HCT116 (cell line): ENCODE results near the gene VSX1. TPM values are rescaled to one million over a fixed set of nuclear protein-coding genes. Genes with fewer than 3 reads are reported as not detected.

ENCODE experiments used
- ATAC-seq: fragments of 200-7000 bp; cut with Tn5 transposase; 2 replicates; pipeline ENCODE4 v1.9.1; 2020; ENCODE audit warnings: mild to moderate bottlenecking, moderate library complexity
- BruUV-seq: library from RNA; stranded (reverse); fragments of 400-500 nt; replicated peaks from 2 replicates; lab custom pipeline; 2021; lab: Mats Ljungman, UMichigan
- CTCF ChIA-PET: fragments of 300-600 bp; sonication (Branson Sonifier 250); formaldehyde crosslinking; loops from one replicate; lab custom pipeline; 2021; ENCODE audit warnings: antibody characterized with exemption; lab: Charles Lee
- POLR2A ChIA-PET: fragments of 300-600, 350-600 bp; sonication (Branson Sonifier 250); formaldehyde crosslinking; loops from one replicate; lab custom pipeline; 2021; ENCODE audit warnings: antibody characterized with exemption; lab: Charles Lee
- RAD21 ChIA-PET, 2 experiments: fragments of 300-600 bp; sonication (Branson Sonifier 250); formaldehyde crosslinking; loops; one replicate each; lab custom pipeline; 2023; ENCODE audit warnings: low total read pairs in 2 of 2; ENCODE audit not compliant: uncharacterized antibody in 2 of 2, unreplicated experiment in 2 of 2, low non-redundant PET in 1 of 2; lab: Charles Lee
- DNase-seq: peaks from one replicate; pipeline ENCODE4 v3.0.0-alpha.2; 2010; ENCODE audit warnings: low read depth, low spot score
- H2AFZ ChIP-seq: fragments of 200-600 bp; shearing (Covaris generic), sonication (generic); 2 replicates; pipeline ENCODE4 v1.6.1; 2017; ENCODE audit warnings: low read depth, mixed run types, mixed read lengths, antibody characterized with exemption, low read length; ENCODE audit not compliant: poor library complexity, severe bottlenecking
- H3K27ac ChIP-seq: 2 replicates; pipeline ENCODE4 v1.5.1; 2012; ENCODE audit warnings: low read depth, low read length
- H3K27me3 ChIP-seq: fragments of 200-600 bp; sonication (generic); 2 replicates; pipeline ENCODE4 v1.6.1; 2016; ENCODE audit warnings: mixed run types, low read length, mixed read lengths; ENCODE audit not compliant: insufficient read depth
- H3K36me3 ChIP-seq, 2 experiments: fragments of 200-500 bp in 1 of 2; fragments of 200-600 bp in 1 of 2; sonication (Bioruptor generic) in 1 of 2; sonication (generic) in 1 of 2; 2 replicates each; pipeline versions ENCODE4 v1.5.1 to v1.6.1; 2014 to 2016; ENCODE audit warnings: low read length in 2 of 2, inconsistent platforms in 1 of 2, mixed read lengths in 1 of 2, mixed run types in 1 of 2; ENCODE audit not compliant: insufficient read depth in 2 of 2, control insufficient read depth in 1 of 2
- H3K4me1 ChIP-seq, 2 experiments: fragments of 200-600 bp in 1 of 2; sonication (generic) in 1 of 2; 2 replicates each; pipeline versions ENCODE4 v1.5.1 to v1.6.1; 2012 to 2017; ENCODE audit warnings: low read length in 2 of 2, inconsistent platforms in 1 of 2, mild to moderate bottlenecking in 1 of 2, mixed read lengths in 1 of 2, mixed run types in 1 of 2, moderate library complexity in 1 of 2; ENCODE audit not compliant: insufficient read depth in 2 of 2, control insufficient read depth in 1 of 2
- H3K4me2 ChIP-seq: fragments of 200-600 bp; sonication (generic); 2 replicates; pipeline ENCODE4 v1.6.1; 2017; ENCODE audit warnings: mixed run types, low read length, mixed read lengths
- H3K4me3 ChIP-seq, 2 experiments: fragments of 200-600 bp in 1 of 2; sonication (generic) in 1 of 2; replicated peaks in 1 of 2; 2 replicates each; pipeline ENCODE4 v1.5.1; 2011 to 2016; ENCODE audit warnings: low read length in 2 of 2, control low read depth in 1 of 2, low read depth in 1 of 2, mild to moderate bottlenecking in 1 of 2, mixed read lengths in 1 of 2, mixed run types in 1 of 2
- H3K79me2 ChIP-seq: fragments of 200-600 bp; sonication (generic); 2 replicates; pipeline ENCODE4 v1.6.1; 2017; ENCODE audit warnings: mild to moderate bottlenecking, mixed run types, low read length, moderate library complexity, mixed read lengths; ENCODE audit not compliant: insufficient read depth
- H3K9ac ChIP-seq: fragments of 200-600 bp; sonication (generic); 2 replicates; pipeline ENCODE4 v1.6.1; 2016; ENCODE audit warnings: low read length, mixed read lengths
- H3K9me2 ChIP-seq: fragments of 200-600 bp; sonication (generic), shearing (Covaris generic); 2 replicates; pipeline ENCODE4 v1.6.1; 2017; ENCODE audit warnings: mixed run types, mild to moderate bottlenecking, moderate library complexity; ENCODE audit not compliant: insufficient read depth
- H3K9me3 ChIP-seq, 2 experiments: fragments of 200-500 bp in 1 of 2; fragments of 200-600 bp in 1 of 2; sonication (Bioruptor generic) in 1 of 2; sonication (generic) in 1 of 2; 2 replicates each; pipeline ENCODE4 v1.6.1; 2014 to 2017; ENCODE audit warnings: low read length in 2 of 2, mixed read lengths in 2 of 2, inconsistent platforms in 1 of 2, low read depth in 1 of 2, mild to moderate bottlenecking in 1 of 2, mixed run types in 1 of 2, moderate library complexity in 1 of 2; ENCODE audit not compliant: control insufficient read depth in 1 of 2, insufficient read depth in 1 of 2
- H4K20me1 ChIP-seq: fragments of 200-600 bp; sonication (generic), shearing (Covaris generic); 2 replicates; pipeline ENCODE4 v1.6.1; 2017; ENCODE audit warnings: mixed run types, mild to moderate bottlenecking, moderate library complexity; ENCODE audit not compliant: insufficient read depth
- CBX3 ChIP-seq: IDR thresholded peaks from 2 replicates; pipeline ENCODE4 v1.6.1; 2012; ENCODE audit warnings: low read depth
- CTCF ChIP-seq, 3 experiments: fragments of 200-600 bp in 1 of 3; sonication (generic) in 1 of 3; IDR thresholded peaks in 2 of 3; conservative IDR thresholded peaks in 1 of 3; 2 replicates each; pipeline ENCODE4 v1.5.1; 2012 to 2017; ENCODE audit warnings: low read depth in 2 of 3, low read length in 2 of 3, antibody characterized with exemption in 1 of 3, borderline replicate concordance in 1 of 3, control low read depth in 1 of 3, mild to moderate bottlenecking in 1 of 3, mixed read lengths in 1 of 3, mixed run types in 1 of 3, moderate library complexity in 1 of 3; ENCODE audit not compliant: insufficient read depth in 1 of 3
- EGR1 ChIP-seq: IDR thresholded peaks from 2 replicates; pipeline ENCODE4 v1.6.1; 2012; ENCODE audit warnings: low read depth
- EZH2 ChIP-seq: fragments of 200-600 bp; sonication (generic); IDR thresholded peaks from 2 replicates; pipeline ENCODE4 v1.6.1; 2017; ENCODE audit warnings: antibody characterized with exemption, mixed run types
- EZH2phosphoT487 ChIP-seq: fragments of 200-600 bp; IDR thresholded peaks from 2 replicates; pipeline ENCODE4 v1.6.1; 2018; ENCODE audit warnings: antibody characterized with exemption, borderline replicate concordance
- FOSL1 ChIP-seq: IDR thresholded peaks from 2 replicates; pipeline ENCODE4 v1.6.1; 2012; ENCODE audit warnings: low read depth
- JUND ChIP-seq: IDR thresholded peaks from 2 replicates; pipeline ENCODE4 v1.6.1; 2012
- POLR2A ChIP-seq: IDR thresholded peaks from 2 replicates; pipeline ENCODE4 v1.7.0; 2011; ENCODE audit warnings: borderline replicate concordance; ENCODE audit not compliant: insufficient read depth, insufficient read length; ENCODE audit errors: extremely low read depth
- POLR2AphosphoS5 ChIP-seq: IDR thresholded peaks from 2 replicates; pipeline ENCODE4 v1.6.1; 2011; ENCODE audit warnings: mild to moderate bottlenecking, low read depth, low read length, moderate library complexity
- RAD21 ChIP-seq: IDR thresholded peaks from 2 replicates; pipeline ENCODE4 v1.6.1; 2012; ENCODE audit warnings: low read depth, mild to moderate bottlenecking
- REST ChIP-seq: IDR thresholded peaks from 2 replicates; pipeline ENCODE4 v1.6.1; 2012; ENCODE audit warnings: low read depth
- SIN3A ChIP-seq: IDR thresholded peaks from 2 replicates; pipeline ENCODE4 v1.6.1; 2012; ENCODE audit warnings: low read depth
- SP1 ChIP-seq: IDR thresholded peaks from 2 replicates; pipeline ENCODE4 v1.6.1; 2012; ENCODE audit warnings: low read depth
- SRF ChIP-seq: IDR thresholded peaks from 2 replicates; pipeline ENCODE4 v1.6.1; 2012; ENCODE audit warnings: low read depth
- TCF7L2 ChIP-seq: IDR thresholded peaks from 2 replicates; pipeline ENCODE4 v1.7.0; 2011; ENCODE audit warnings: borderline replicate concordance, inconsistent platforms; ENCODE audit not compliant: insufficient read depth, insufficient read length; ENCODE audit errors: extremely low read depth
- YY1 ChIP-seq: IDR thresholded peaks from 2 replicates; pipeline ENCODE4 v1.6.1; 2011; ENCODE audit warnings: low read length, low read depth, moderate library complexity, mild to moderate bottlenecking; ENCODE audit not compliant: insufficient replicate concordance; ENCODE audit errors: extremely low read depth
- ZNF274 ChIP-seq: fragments of 200-500 bp; sonication (Bioruptor generic); IDR thresholded peaks from 2 replicates; pipeline ENCODE4 v1.6.1; 2014; ENCODE audit warnings: mild to moderate bottlenecking, low read depth, low read length, inconsistent platforms
- intact Hi-C: fragments of 100-400 bp; cut with micrococcal nuclease; formaldehyde crosslinking; loops from 2 replicates; pipeline ENCODE4 v1.10.0; 2022
- total RNA-seq: library from RNA; stranded (reverse); gene quantifications from one replicate; pipeline ENCODE4 v1.2.1, GENCODE V29; 2021; ENCODE audit not compliant: unreplicated experiment

VSX1 gene
- total RNA-seq, 1 experiment from 2014 or later: not detected

GRCh38 chr20:25050501-25051350, 31.2 kb downstream of the VSX1 start:
- H3K9me2 ChIP-seq: no peaks in the 10 kb centered on the region
- no peak overlapping the region for H3K4me3 ChIP-seq
- ChIA-PET POLR2A (no interaction called here), RAD21 (no interaction called here), CTCF (no interaction called here)
- DNase-seq: no peak
- H3K36me3 ChIP-seq: no peaks in the 10 kb centered on the region; a peak in 1 of 4 replicates
- H2AFZ ChIP-seq: no peak overlapping the region
- no peaks in the 10 kb centered on the region for H4K20me1 ChIP-seq
- no peak overlapping the region for H3K9ac ChIP-seq
- BruUV-seq: no TSS peak
- no peaks in the 10 kb centered on the region for H3K79me2 ChIP-seq
- no peaks in the 10 kb centered on the region for H3K4me1 ChIP-seq
- TF ChIP-seq RAD21: no peak
- no peak for TF ChIP-seq SRF
- no peak for TF ChIP-seq POLR2A
- TF ChIP-seq SP1: no peak
- TF ChIP-seq EGR1: no peak
- no peak for TF ChIP-seq TCF7L2
- TF ChIP-seq EZH2: no peak
- no peak for TF ChIP-seq FOSL1
- TF ChIP-seq JUND: no peak
- no peak for TF ChIP-seq CTCF (IDR thresholded peaks at IDR 0.05 in 2 of 3, conservative IDR thresholded peaks at IDR 0.05 in 1 of 3; ENCODE audit: borderline replicate concordance in 1 of 3, insufficient read depth in 1 of 3, low read depth in 2 of 3, low read length in 2 of 3)
- TF ChIP-seq POLR2AphosphoS5: no peak
- TF ChIP-seq ZNF274: no peak
- no peak for TF ChIP-seq SIN3A
- TF ChIP-seq EZH2phosphoT487: no peak
- no peak for TF ChIP-seq CBX3
- no peak for TF ChIP-seq REST
- TF ChIP-seq YY1: no peak
- no peak overlapping the region for H3K27ac ChIP-seq
- H3K4me2 ChIP-seq: no peak overlapping the region
- peaks cover 3% of the 10 kb centered on the region for H3K27me3 ChIP-seq
- intact Hi-C loops: no loop called here
- no peak for ATAC-seq
- no peaks in the 10 kb centered on the region for H3K9me3 ChIP-seq
